ENCODE results near the gene IRF2BPL. TPM values are rescaled to one million over a fixed set of nuclear protein-coding genes. Genes with fewer than 3 reads are reported as not detected.
"Not testable (repeated sequence)": the region's sequence is repeated elsewhere in the genome, so short reads cannot be mapped to it uniquely, and the experiment has no call there.

IRF2BPL gene
- total RNA-seq, 2 experiments from 2014 or later: 26.0 to 29.9 TPM

DNA sequence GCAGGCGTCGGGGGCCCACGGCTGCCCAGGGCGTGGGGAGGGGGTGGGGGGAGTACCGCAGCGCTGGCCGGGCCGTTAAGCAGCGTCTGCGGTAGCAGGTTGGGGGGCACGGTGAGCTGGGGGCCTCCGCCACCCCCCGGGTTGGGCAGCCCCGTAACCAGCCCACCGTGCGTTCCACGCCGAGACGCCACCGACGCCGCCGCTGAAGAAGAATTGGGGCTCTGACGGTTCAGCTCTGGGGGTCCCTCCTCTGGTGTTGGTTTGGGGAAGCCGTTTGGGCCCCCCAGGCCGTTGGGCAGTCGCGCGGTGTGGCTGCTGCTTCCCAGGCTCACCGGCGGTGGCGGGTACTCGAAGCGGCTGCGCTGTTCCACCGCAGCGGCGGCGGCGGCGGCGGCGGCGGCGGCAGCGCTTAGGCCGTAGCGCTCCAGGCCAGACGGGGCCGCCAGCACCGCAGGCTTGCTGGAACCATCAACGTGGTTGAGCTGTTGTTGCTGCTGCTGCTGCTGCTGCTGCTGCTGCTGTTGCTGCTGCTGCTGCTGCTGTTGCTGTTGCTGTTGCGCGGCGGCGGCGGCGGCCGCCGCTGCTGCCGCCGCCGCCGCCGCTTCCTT lies 1.5 kb downstream of the IRF2BPL start:
- H3K4me1 Mint-ChIP-seq: peaks cover 68% of the 10 kb centered on the region
- peak overlapping the region; percentile 94 for H3K27ac Mint-ChIP-seq
- H3K4me3 Mint-ChIP-seq: peak overlapping the region; percentile 94
- peaks cover 28% of the 10 kb centered on the region for H3K36me3 Mint-ChIP-seq (ENCODE audit: low read depth)
- no peaks in the 10 kb centered on the region for H3K9me3 Mint-ChIP-seq
- ChIA-PET CTCF (interaction anchor here (0.7 to 0.9 kb wide), 2 partner anchors 61 to 71 kb away, joined by 3 read pairs; no protein-coding TSS in a partner anchor), POLR2A (no interaction called here)
- no peaks in the 10 kb centered on the region for H3K27me3 Mint-ChIP-seq
- DNase-seq: peak; percentile 48

DNA sequence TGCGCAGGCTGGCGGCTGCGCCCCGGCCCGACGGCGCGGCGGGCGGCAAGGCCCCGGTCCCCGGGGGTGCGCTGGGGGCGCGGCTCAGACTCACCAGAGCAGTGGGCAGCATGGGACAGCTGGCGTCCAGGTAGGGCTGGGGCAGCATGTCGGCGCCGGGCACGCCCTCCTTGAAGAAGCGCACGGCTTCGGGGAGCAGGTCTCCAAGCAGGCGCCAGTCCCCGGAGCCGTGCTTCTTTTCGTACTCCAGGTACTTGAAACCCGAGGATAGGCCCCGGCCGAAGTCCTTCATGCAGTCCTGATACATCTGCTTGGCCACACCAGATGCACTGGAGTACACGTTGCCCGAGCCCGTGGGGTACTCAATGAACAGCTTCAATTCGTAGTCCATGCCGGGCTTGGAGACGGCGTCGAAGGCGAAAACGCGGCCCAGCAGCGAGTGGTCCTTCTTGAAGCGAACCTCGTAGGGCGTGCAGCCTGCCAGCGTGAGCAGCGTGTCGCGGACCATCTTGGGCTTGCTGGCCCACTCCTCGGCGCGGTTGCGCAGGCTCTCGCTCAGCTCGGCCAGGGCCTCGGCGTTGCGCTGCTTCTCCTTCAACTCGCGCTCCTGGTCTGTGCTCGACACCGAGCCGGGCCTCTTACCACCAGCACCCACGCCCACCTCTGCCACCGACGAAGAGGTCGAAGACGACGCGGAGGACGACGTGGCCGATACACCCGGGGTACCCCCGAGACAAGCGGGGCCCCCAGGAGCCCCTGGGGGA lies 2.2 kb downstream of the IRF2BPL start:
- no peak for DNase-seq
- CTCF ChIA-PET: no interaction called here
- Mint-ChIP-seq H3K4me1 (peaks cover 68% of the 10 kb centered on the region), H3K27ac (peak overlapping the region; percentile 66), H3K27me3 (no peaks in the 10 kb centered on the region), H3K36me3 (ENCODE audit: low read depth) (peaks cover 30% of the 10 kb centered on the region), H3K9me3 (no peaks in the 10 kb centered on the region), H3K4me3 (peak overlapping the region; percentile 73)
- POLR2A ChIA-PET: no interaction called here

DNA sequence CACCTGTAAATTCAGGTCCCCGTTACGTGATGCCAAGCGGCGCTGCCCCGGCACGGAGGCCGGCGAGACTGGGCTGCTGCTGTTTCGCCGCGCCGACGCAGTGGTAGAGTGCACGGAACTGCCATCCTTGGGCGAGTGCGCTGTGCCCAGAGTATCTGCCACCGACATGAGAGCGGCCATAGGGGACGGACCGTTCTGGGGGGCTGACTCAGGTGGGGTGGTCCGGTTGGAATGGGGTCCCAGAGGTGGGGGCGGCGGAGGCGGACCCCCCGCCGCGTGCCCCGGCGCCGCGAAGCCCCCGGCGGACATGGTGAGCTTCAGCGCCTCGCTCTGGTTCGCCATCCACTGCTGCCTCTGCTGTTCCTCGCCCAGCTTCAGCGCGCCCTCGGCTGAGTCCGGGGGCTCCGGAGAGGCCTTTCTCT lies 2.8 kb downstream of the IRF2BPL start:
- no peak for DNase-seq
- Mint-ChIP-seq H3K36me3 (ENCODE audit: low read depth) (peaks cover 30% of the 10 kb centered on the region), H3K27ac (peak overlapping the region; percentile 31), H3K9me3 (no peaks in the 10 kb centered on the region), H3K27me3 (no peaks in the 10 kb centered on the region), H3K4me3 (peak overlapping the region; percentile 61), H3K4me1 (peaks cover 64% of the 10 kb centered on the region)
- CTCF ChIA-PET: no interaction called here
- POLR2A ChIA-PET: no interaction called here

DNA sequence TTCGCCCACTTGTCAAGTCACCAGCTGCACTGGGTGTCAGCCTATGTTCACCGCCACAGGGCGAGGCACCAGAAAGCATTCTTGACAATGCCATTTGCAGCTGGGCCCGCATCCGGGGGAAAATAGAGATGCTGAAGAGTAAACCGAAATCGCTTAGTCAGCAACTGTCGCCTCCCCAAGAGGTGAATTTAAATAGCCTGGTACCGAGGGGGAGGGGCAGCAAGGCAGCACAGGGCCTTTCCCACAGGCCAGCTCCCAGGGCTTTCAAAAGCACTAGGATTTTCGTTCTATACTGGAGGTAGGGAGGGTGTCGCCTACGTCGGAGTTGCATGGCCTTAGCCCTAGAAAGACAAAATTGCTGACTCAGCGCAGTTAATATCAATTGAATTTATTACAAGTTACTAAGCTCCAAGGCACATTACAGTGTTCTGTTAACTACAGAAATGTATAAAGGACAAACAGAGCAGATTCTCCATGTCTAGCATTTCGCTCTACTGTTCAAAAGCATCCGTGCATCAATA lies 4.3 kb downstream of the IRF2BPL start:
- CTCF ChIA-PET: interaction anchor here (0.6 to 2.0 kb wide), 8 partner anchors 12 to 111 kb away, joined by 3 to 7 read pairs (median 3); no protein-coding TSS in a partner anchor
- H3K27me3 Mint-ChIP-seq: no peaks in the 10 kb centered on the region
- POLR2A ChIA-PET: interaction anchor here (0.6 kb wide), 1 partner anchor 88 kb away, joined by 4 read pairs; no protein-coding TSS in a partner anchor
- H3K4me1 Mint-ChIP-seq: peaks cover 52% of the 10 kb centered on the region
- peaks cover 28% of the 10 kb centered on the region for H3K36me3 Mint-ChIP-seq (ENCODE audit: low read depth)
- DNase-seq: peak; percentile 85
- peak overlapping the region; percentile 85 for H3K27ac Mint-ChIP-seq
- peak overlapping the region; percentile 66 for H3K4me3 Mint-ChIP-seq
- H3K9me3 Mint-ChIP-seq: no peaks in the 10 kb centered on the region

DNA sequence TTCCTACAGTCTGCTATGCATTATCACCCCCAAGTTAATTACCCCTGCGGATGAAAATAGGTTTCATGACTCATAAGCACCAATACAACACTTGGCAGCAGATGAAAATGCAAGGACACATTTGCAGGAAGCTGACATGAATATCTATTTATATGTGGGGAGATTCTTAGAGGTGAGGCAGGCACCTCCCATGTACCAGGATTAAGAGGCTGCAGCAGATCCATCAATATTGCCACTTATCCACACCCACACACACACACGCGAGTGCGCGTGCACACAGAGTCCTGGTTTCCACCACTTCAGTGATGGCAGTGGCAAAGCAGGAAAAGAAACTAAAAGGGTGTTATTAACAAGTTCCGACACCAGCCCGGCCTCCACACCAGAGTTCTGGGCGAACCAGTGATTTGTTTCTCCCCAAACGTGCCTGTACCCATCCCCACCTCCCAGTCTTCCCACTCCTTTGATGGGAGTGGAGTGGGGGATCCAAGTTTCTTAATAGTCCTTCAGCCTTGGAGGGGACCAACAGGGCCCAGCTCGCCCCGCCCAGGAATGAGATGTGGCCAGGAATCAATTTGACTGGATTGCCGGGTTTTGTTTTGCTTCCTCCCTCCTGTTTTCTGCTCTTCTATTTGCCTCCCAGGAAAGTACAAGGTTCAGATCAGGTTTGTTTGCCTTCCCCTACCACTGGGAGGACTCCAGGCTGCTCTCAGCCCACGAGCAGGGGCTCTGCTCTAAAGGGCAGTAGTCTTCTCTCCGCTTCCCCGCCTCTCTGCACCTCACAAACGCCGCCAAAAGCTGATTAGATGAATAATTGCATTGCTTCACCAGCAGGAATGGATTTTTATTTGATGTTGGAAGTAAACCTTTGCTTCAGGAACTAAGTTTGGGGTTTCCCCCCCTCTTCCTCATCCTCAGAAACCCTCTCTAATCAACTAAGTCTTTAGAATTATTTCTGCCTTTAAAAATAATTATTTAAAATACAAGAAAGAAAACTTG lies 5.2 kb downstream of the IRF2BPL start:
- ChIA-PET POLR2A (no interaction called here), CTCF (interaction anchor here (0.7 to 2.0 kb wide), 12 partner anchors 11 to 110 kb away, joined by 3 to 7 read pairs (median 4); no protein-coding TSS in a partner anchor)
- peak overlapping the region; percentile 48 for H3K4me3 Mint-ChIP-seq
- H3K27ac Mint-ChIP-seq: peak overlapping the region; percentile 86
- no peak for DNase-seq
- no peaks in the 10 kb centered on the region for H3K27me3 Mint-ChIP-seq
- H3K36me3 Mint-ChIP-seq (ENCODE audit: low read depth): peaks cover 23% of the 10 kb centered on the region
- no peaks in the 10 kb centered on the region for H3K9me3 Mint-ChIP-seq
- peaks cover 46% of the 10 kb centered on the region for H3K4me1 Mint-ChIP-seq

DNA sequence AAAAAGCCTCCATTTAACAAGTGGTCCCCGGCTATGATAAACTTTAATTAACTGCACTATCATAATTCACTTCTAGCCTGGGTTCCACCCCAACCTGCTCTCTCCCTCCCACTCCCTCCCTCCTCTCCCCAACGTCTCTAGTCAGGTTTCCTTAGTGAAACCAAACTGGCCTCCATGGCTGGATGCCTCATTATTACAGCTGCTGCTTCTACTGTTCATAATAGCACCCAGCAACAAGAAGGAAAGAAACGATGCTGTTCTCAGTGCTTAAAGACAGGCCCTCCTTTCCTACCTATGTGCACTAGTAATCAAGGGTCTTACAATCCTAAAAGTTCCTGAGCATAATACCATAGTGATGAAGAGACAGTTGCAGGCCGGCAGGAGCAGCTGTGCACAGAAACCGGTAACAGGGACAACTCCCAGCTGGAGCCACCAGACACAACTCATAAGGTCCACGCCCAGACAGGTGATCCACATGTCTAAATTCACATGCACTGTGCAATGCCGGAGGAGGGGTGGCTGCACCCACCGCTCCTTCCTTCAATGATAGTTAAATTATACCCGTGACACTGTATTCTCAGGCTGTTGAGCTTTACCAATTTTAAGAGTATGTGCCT lies 6.2 kb downstream of the IRF2BPL start:
- H3K27ac Mint-ChIP-seq: peak overlapping the region; percentile 59
- peaks cover 46% of the 10 kb centered on the region for H3K4me1 Mint-ChIP-seq
- POLR2A ChIA-PET: no interaction called here
- peaks cover 23% of the 10 kb centered on the region for H3K36me3 Mint-ChIP-seq (ENCODE audit: low read depth)
- CTCF ChIA-PET: interaction anchor here (0.9 to 1.5 kb wide), 7 partner anchors 12 to 109 kb away, joined by 3 to 5 read pairs (median 4); no protein-coding TSS in a partner anchor
- no peaks in the 10 kb centered on the region for H3K9me3 Mint-ChIP-seq
- H3K4me3 Mint-ChIP-seq: no peak overlapping the region
- H3K27me3 Mint-ChIP-seq: no peaks in the 10 kb centered on the region
- no peak for DNase-seq

DNA sequence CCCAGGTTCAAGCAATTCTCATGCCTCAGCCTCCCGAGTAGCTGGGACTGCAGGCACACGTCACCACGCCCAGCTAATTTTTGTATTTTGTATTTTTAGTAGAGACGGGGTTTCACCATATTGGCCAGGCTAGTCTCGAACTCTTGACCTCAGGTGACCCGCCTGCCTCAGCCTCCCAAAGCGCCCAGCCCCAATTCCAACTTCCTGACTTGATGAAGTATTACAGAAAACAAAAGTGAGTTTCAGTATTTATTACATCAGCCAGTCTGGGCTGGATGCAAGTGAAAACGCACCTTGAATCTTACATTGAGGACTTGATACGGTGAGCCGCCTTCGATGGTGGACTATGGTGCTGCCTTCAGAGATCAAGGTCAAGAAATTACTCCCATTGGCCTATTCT lies 7.1 kb downstream of the IRF2BPL start:
- H3K9me3 Mint-ChIP-seq, H3K27me3 Mint-ChIP-seq, H3K4me3 Mint-ChIP-seq, DNase-seq, POLR2A ChIA-PET: not testable (repeated sequence)
- Mint-ChIP-seq H3K36me3 (ENCODE audit: low read depth) (peaks cover 21% of the 10 kb centered on the region), H3K4me1 (peaks cover 46% of the 10 kb centered on the region), H3K27ac (peak overlapping the region; percentile 73)
- CTCF ChIA-PET: interaction anchor here (1.4 kb wide), 1 partner anchor 9 kb away, joined by 4 read pairs; no protein-coding TSS in a partner anchor

DNA sequence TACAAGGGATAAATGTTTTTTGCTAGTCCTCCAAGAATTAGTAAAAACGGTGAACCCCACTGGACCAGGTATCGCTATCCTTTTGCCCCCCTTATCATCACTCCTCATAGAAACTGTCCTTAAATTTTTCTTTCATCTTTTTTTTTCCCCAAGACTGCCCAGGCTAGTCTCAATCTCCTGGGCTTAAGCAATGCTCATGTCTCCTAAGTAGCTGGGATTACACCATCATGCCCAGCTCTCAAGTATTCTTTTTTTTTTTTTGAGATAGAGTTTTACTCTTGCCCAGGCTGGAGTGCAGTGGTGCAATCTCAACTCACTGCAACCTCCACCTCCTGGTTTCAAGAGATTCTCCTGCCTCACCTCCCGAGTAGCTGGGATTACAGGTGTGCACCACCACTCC lies 9.7 kb downstream of the IRF2BPL start:
- ChIA-PET POLR2A (no interaction called here), CTCF (interaction anchor here (0.6 to 1.1 kb wide), 2 partner anchors 10 to 44 kb away, joined by 3 to 5 read pairs; partner anchors contain the start of gene IRF2BPL)
- H3K27me3 Mint-ChIP-seq: no peaks in the 10 kb centered on the region
- H3K36me3 Mint-ChIP-seq (ENCODE audit: low read depth): peaks cover 6% of the 10 kb centered on the region
- H3K4me3 Mint-ChIP-seq: no peak overlapping the region
- H3K9me3 Mint-ChIP-seq: no peaks in the 10 kb centered on the region
- no peak for DNase-seq
- H3K4me1 Mint-ChIP-seq: peaks cover 27% of the 10 kb centered on the region
- no peak overlapping the region for H3K27ac Mint-ChIP-seq

DNA sequence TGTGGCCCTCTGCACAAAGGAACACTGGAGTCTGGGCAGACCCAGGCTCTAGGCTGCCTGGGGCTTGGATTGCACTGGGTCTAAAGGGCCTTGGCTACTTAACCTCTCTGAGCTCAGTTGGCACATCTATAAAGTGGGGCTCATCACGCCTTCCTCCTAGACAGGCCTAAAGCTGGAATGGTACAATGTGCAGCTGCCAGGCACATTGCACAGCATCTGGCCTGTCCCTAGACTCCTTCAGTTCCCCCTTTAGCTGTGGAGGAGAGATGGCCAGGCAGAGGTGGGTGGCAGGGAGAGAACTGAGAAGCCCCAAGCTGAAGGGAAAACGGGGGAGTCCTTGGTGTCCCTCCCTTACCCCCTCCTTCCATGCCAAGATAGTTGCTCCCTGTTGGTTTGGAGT lies 10.8 kb downstream of the IRF2BPL start:
- Mint-ChIP-seq H3K27me3 (no peaks in the 10 kb centered on the region), H3K9me3 (no peaks in the 10 kb centered on the region), H3K27ac (no peak overlapping the region), H3K4me3 (no peak overlapping the region), H3K36me3 (ENCODE audit: low read depth) (peaks cover 2% of the 10 kb centered on the region), H3K4me1 (peaks cover 16% of the 10 kb centered on the region)
- CTCF ChIA-PET: interaction anchor here (0.8 to 1.4 kb wide), 5 partner anchors 8 to 93 kb away, joined by 3 to 4 read pairs (median 3); no protein-coding TSS in a partner anchor
- no peak for DNase-seq
- POLR2A ChIA-PET: interaction anchor here (0.5 kb wide), 1 partner anchor 49 kb away, joined by 3 read pairs; no protein-coding TSS in a partner anchor

DNA sequence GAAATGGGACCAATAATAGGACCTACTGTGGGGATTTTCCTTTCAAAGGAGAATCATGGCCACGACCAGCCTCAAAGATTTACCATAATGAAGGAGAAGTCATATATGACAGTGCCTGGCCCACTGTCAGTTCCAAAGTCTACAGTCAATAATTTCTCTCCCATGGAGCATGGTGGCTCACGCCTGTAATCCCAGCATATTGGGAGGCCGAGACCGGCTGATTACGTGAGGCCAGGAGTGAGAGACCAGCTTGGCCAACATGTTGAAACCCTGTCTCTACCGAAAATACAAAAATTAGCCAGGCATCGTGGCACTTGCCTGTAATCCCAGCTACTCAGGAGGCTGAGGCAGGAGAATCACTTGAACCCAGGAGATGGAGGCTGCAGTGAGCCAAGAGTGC lies 13.8 kb downstream of the IRF2BPL start:
- DNase-seq: no peak
- H3K36me3 Mint-ChIP-seq (ENCODE audit: low read depth): no peaks in the 10 kb centered on the region
- no peak overlapping the region for H3K4me3 Mint-ChIP-seq
- H3K27me3 Mint-ChIP-seq: no peaks in the 10 kb centered on the region
- H3K4me1 Mint-ChIP-seq: peaks cover 14% of the 10 kb centered on the region
- ChIA-PET CTCF (interaction anchor here (0.6 to 3.8 kb wide), 5 partner anchors 16 to 102 kb away, joined by 3 to 23 read pairs (median 3); no protein-coding TSS in a partner anchor), POLR2A (no interaction called here)
- no peak overlapping the region for H3K27ac Mint-ChIP-seq
- H3K9me3 Mint-ChIP-seq: no peaks in the 10 kb centered on the region

DNA sequence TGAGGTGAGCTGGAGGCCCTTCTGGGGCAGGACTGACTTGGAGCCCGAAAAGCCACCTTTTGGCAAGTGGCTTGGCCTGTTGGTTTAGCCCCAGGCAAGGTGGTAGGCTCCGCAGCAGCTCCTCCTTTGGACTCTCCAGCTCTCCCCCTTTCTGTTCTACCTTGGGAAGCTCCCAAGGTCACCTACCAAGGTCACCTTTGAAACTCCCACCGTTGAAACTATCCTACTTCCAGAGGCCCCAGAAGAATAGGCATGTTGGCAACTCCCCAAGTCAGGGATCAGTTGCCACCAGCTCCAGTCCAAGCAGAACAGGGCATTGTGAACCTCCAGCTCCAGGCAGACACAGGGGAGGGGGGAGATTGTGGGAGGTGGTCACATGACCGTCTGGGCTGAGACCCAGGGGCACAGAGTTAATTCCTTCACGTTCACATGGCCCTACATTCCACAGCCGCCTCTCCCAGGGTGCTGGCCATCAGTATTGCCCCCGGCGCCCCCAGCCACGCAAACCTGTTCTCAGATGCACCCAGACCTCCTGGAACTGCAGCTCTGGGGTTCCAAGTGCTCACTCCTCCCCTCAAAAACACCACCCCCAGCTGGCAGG lies 14.4 kb downstream of the IRF2BPL start:
- peaks cover 14% of the 10 kb centered on the region for H3K4me1 Mint-ChIP-seq
- H3K27me3 Mint-ChIP-seq: no peaks in the 10 kb centered on the region
- CTCF ChIA-PET: interaction anchor here (0.5 to 3.8 kb wide), 5 partner anchors 13 to 104 kb away, joined by 3 to 23 read pairs (median 4); no protein-coding TSS in a partner anchor
- no peak overlapping the region for H3K4me3 Mint-ChIP-seq
- no peak for DNase-seq
- no peaks in the 10 kb centered on the region for H3K9me3 Mint-ChIP-seq
- H3K36me3 Mint-ChIP-seq (ENCODE audit: low read depth): no peaks in the 10 kb centered on the region
- H3K27ac Mint-ChIP-seq: no peak overlapping the region
- POLR2A ChIA-PET: no interaction called here

Measured in activated CD4-positive, alpha-beta T cell treated with anti-CD3 and anti-CD28 coated beads, Interleukin-2, amount 10 ng/mL, durations not matched to agents 7 days and 5 days (primary cell).